Raji (cell line): Measurements from ENCODE around the gene ANKRD10.

ENCODE experiments used
- POLR2A ChIP-seq: IDR thresholded peaks from 2 replicates; pipeline ENCODE4 v1.6.1; 2011; ENCODE audit warnings: low read depth, low read length, control low read depth; ENCODE audit not compliant: insufficient read depth

ANKRD10 gene

GRCh38 chr13:110944968-110945927 lies 30.4 kb upstream of the ANKRD10 start:
- TF ChIP-seq POLR2A: no peak

- no peak for TF ChIP-seq POLR2A
Measured at GRCh38 chr13:110944121-110944967, 29.5 kb upstream of the ANKRD10 start.

GRCh38 chr13:110942248-110942981 lies 27.5 kb upstream of the ANKRD10 start:
- no peak for TF ChIP-seq POLR2A

GRCh38 chr13:110938662-110939421 lies 24.0 kb upstream of the ANKRD10 start:
- TF ChIP-seq POLR2A: no peak

GRCh38 chr13:110937511-110938285 lies 22.8 kb upstream of the ANKRD10 start:
- TF ChIP-seq POLR2A: no peak

- TF ChIP-seq POLR2A: no peak
Measured at GRCh38 chr13:110936519-110936918, 21.6 kb upstream of the ANKRD10 start.

- TF ChIP-seq POLR2A: no peak
Measured at GRCh38 chr13:110932588-110932987, 17.7 kb upstream of the ANKRD10 start.

GRCh38 chr13:110929104-110929777 lies 14.4 kb upstream of the ANKRD10 start:
- no peak for TF ChIP-seq POLR2A

- TF ChIP-seq POLR2A: no peak
Measured at GRCh38 chr13:110925023-110925612, 10.2 kb upstream of the ANKRD10 start.

GRCh38 chr13:110924639-110924934 lies 9.7 kb upstream of the ANKRD10 start:
- no peak for TF ChIP-seq POLR2A

- TF ChIP-seq POLR2A: no peak
Measured at GRCh38 chr13:110923777-110924638, 9.1 kb upstream of the ANKRD10 start.

GRCh38 chr13:110923086-110923485 lies 8.2 kb upstream of the ANKRD10 start:
- TF ChIP-seq POLR2A: no peak

- TF ChIP-seq POLR2A: no peak
Measured at GRCh38 chr13:110922506-110922905, 7.6 kb upstream of the ANKRD10 start.
